Iris pigment epithelial cell (primary cell): Measurements from ENCODE around the gene TNK1.
"Not testable (repeated sequence)": the region's sequence is repeated elsewhere in the genome, so short reads cannot be mapped to it uniquely, and the experiment has no call there.

Experiments
- DNase-seq: peaks from one replicate; pipeline ENCODE4 v3.0.0-alpha.2; 2011; ENCODE audit warnings: low read depth

The TNK1 gene

DNA sequence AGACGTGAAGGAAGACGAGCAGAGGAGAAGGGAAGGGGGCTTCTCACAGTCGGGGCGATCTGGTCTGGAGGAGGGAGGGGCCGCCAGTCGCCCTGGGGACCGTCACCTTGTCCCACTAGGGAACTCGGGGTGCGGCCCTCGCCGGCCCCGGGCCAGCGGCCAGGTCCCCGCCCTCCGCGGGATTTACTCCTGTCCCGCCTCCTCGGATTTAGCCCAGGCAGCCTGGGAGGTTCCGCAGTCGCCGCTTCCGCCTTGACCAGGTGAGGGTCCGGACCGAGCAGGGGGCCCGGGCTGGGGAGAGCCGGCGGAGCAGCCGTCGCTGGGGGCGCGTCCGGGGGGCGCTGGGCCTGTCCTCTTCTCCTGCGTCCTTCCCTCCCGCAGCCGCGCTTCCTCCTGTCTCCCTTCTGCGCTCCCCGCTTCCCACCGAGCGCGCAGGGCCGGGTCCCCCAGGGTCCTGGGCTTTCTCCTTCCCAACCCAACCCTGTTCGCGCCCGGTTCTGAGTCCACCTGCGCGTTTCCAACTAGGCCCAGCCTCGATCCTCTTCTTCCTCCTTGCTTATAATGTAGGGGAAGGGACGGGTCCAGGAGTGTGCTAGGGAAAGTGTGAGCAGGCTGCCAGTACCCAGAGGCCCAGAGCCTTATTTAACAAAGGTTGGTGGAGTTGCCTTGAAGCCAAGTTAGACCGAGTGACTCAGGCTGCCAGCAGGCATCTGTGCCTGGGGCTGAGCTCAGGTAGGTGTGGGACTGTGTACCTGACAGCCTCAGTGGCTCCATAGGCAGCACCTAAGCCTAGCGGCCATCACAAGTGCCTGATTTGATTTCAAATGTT lies at the start of gene TNK1:
Gene TNK1 (plus strand): TSS at position 235 of the 829 bp plus-strand sequence. CDS start 1,838 bp downstream, outside the sequence.
- DNase-seq, result no peak

GRCh38 chr17:7332111-7332510 lies 48.8 kb upstream of the TNK1 start:
- DNase-seq, result no peak

GRCh38 chr17:7332600-7333069 lies 48.3 kb upstream of the TNK1 start:
- DNase-seq, result not testable (repeated sequence)

DNA sequence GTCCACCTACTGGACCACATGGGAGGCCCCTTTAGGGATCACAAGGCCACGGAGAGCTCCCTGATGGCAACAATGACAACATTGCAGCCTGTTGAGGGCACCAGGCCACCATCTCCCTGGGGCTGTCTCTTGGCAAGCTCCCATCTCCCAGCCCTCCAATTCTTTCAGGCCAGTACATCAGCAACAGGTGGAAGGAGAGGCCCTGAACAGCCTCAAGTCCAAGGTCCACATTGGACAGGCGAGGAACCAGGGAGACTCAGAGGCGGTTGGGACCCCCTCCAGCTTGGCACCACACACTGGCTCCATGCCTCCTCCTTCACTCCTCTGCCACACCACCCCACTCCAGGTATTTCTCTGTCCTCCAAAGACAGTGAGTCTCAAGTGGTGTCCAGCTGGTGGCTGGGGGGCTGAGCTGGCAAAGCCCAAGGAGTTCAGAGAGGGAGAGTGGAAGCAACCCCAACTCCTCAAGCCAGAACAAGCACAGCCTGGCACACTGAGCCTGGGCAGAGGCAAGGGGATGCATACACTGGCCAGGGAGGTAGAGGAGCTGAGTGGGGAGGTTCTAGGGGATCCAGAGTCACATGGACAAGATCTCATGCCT lies 45.9 kb upstream of the TNK1 start:
- DNase-seq, result no peak

- not testable (repeated sequence) for DNase-seq
Measured at GRCh38 chr17:7335765-7336164, 45.1 kb upstream of the TNK1 start.

GRCh38 chr17:7336240-7337175 lies 44.4 kb upstream of the TNK1 start, which contains the start of gene ACAP1:
ACAP1 (plus strand) TSS chr17:7336529; CDS start chr17:7336735, 206 bp downstream.
- no peak for DNase-seq

- DNase-seq, result not testable (repeated sequence)
Measured at GRCh38 chr17:7337600-7337999, 43.3 kb upstream of the TNK1 start.

GRCh38 chr17:7340179-7340578 lies 40.7 kb upstream of the TNK1 start:
- no peak for DNase-seq

DNA sequence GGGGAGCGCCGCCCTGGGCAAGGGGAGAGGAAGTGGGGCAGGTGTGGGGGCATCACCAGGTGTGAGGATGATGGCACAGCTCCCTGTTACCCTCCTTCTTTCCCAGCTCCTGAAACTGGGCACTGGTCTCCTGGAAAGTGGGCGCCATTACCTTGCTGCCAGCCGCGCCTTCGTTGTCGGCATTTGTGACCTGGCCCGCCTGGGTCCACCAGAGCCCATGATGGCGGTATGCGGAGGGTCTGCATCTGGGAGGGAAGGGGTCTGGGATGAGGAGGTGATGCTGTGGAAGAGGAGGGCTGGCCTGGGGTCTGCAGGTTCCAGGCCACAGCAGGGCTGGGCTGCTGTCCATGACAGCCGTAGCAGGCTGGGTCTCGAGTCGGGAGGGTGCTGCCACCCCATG lies 39.0 kb upstream of the TNK1 start:
- DNase-seq, result no peak

- DNase-seq, result no peak
Measured at GRCh38 chr17:7343250-7343649, 37.6 kb upstream of the TNK1 start.

- DNase-seq, result no peak
Measured at GRCh38 chr17:7346761-7347614, 33.9 kb upstream of the TNK1 start.

DNA sequence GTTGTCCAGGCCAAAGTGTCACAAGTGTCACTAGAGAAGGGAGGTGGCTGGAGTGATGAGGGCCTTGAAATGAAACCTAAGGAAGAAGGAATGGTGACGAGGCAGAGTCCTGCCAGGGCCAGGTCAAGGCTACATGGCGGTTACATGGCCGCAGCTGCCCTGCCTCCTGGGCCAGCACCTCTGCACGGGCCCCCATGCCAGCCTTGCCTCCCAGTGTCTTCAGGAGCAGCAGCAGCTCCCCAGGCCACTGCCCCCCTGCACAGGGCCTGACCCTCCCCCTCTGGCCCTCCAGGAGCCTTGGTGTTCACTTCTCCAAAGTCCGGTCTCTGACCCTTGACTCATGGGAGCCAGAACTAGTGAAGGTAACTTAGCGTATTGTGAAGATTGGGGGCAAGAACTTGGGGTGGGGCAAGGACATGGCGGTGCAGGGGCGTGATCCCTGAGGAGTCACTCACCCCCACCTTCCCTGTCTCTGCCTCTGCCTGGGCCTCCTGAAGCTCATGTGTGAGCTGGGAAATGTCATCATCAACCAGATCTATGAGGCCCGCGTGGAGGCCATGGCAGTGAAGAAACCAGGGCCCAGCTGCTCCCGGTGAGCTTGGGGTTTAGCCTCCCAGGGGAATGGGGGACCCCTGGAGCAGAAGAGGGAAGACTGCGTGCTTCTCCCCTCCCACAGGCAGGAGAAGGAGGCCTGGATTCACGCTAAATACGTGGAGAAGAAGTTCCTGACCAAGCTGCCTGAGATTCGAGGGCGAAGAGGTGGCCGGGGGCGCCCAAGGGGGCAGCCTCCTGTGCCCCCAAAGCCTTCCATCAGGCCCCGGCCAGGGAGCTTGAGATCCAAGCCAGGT lies 33.0 kb upstream of the TNK1 start:
- DNase-seq, result no peak

DNA sequence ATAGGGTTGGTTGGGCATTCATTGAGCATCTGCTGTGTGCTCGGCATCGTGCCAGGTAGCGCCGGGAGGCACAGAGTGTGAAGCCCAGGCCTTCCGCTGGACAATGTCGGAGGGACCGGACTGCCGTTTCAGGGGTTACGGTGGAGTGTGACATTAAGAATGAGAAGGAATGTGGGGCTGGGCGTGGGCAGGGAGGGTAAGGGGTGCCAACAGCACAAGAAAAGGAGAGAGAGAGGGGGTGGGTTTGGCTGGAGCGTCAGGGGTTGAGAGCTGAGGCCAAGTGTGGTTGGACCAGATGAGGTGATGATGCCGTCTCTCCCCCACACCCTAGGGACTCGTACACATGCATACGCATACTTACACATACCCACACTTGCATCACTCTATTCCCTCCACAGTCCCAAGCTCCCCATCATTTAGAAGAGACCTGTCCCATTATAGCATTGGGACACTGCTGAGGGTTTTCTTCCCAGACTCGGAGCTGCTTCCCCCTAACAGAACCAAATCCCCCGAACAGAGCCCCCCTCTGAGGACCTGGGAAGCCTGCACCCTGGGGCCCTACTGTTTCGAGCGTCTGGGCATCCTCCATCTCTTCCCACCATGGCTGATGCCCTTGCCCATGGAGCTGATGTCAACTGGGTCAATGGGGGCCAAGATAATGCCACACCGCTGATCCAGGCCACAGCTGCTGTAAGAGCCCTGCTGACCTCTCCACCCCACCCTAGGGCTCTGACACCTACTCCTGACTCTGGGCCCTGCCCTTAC lies 32.2 kb upstream of the TNK1 start:
- no peak for DNase-seq

DNA sequence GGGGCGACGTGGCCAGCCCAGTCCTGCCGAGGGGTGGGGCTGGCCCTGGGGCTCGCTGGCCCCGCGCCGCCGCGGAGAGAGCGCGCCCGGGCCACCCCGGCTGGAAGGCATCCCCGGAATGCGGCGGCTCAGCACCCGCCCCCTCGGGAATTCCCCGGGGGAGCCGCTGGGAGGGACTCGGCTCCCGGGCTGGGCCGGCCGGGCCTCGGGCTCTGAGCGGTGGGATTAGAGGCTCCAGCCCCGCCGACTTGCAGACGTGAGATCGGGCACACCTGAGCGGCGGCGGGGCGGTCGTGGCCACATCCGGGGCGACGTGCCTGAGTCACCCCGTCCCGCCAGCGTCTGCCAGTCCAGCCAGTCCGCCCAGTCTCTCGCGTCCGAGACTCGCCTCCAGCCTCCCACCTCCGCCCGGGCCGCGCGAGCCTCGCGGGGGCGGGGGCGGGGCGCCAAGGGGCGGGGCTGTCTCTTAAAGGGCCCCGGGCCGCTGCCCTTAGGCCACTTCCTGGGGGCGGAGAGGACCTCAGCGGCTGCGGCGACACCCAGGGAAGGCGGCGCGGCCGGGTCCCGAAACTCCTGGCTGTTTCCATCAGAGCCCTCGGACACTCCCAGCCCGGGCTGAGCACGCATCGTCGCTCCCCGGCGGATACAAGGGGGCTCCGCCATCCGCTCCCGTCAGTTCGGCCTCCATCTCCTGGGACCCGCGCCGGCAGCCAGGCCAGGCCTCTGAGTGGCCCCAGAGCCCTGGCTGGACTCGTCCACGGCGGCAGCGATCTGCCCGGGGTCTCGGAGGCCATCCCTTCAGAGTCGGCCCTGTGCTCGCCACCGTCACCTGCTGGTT lies 29.0 kb upstream of the TNK1 start, which contains the start of gene KCTD11:
Gene KCTD11 (plus strand): TSS at position 498 of the 838 bp plus-strand sequence.
- peak; percentile 90 for DNase-seq

DNA sequence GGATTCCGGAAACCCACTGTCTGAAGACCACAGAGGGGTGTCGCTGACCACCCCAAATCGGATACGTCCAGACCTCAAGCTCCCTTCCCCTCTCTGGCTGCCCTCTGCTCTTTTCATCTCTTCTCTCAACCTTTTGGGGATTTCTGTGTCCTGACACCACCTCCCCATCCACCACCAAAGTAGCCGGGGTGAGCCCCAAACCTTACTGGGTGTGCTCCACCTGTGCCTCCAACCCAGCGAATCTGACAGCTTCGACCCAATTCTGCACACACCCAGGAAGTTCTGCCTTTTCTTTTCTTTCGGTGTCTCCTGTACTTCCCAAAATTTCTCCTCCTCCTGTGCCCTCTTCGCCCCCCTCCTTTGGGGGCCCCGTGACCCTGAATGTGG lies 28.4 kb upstream of the TNK1 start:
- no peak for DNase-seq

DNA sequence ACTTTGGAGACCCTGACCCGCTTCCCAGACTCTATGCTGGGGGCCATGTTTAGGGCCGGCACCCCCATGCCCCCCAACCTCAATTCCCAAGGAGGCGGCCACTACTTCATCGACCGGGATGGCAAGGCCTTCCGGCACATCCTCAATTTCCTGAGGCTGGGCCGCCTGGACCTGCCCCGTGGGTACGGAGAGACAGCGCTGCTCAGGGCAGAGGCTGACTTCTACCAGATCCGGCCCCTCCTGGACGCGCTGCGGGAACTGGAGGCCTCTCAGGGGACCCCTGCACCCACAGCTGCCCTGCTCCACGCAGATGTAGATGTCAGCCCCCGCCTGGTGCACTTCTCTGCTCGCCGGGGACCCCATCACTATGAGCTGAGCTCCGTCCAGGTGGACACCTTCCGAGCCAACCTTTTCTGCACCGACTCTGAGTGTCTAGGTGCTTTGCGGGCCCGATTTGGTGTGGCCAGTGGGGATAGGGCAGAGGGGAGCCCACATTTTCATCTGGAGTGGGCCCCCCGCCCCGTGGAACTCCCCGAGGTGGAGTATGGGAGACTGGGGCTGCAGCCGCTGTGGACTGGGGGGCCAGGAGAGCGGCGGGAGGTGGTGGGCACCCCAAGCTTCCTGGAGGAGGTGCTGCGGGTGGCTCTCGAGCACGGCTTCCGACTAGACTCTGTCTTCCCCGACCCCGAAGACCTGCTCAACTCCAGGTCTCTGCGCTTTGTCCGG lies 27.8 kb upstream of the TNK1 start:
- DNase-seq, result no peak

DNA sequence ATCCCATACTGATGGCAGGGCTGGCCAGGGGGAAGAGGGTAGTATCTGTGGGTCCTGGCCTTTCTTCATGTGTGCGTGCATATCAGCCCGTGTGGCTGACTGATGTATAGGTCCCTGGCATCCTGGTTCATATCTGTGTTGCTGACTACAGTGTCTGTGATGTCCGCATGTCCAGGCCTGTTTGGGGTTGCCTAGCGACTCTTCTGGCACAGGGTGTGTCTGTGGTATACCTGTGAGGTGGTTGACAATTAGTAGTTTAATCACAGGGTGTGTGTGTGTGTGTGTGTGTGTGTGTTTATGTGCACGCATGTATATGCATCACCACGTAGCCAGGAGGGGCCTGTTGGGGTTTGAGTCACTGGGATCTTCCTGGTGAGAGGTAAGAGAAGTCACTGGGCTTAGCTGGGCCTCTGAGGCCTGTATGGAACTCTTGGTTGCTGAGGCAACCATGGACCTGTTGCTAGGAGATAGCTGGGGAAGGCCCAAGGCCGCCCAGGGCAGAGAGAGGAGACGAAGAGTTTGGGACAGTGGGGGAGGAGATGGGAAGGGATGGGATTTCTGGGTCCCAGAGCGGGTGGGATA lies 26.5 kb upstream of the TNK1 start:
- DNase-seq, result peak; percentile 76
